GM18505 (cell line): ENCODE results near the gene SGF29.

Source experiments
- ATAC-seq: cut with Tn5 transposase; IDR thresholded peaks from one replicate; pipeline ENCODE4 v1.9.1; 2021; ENCODE audit not compliant: unreplicated experiment
- POLR2A ChIP-seq: IDR thresholded peaks from 4 replicates; pipeline ENCODE4 v1.6.1; 2011; ENCODE audit warnings: borderline replicate concordance; ENCODE audit not compliant: insufficient read depth, insufficient read length; ENCODE audit errors: extremely low read depth

Gene SGF29

GRCh38 chr16:28569021-28569420 is 15.3 kb downstream of the SGF29 start:
- no peak for ATAC-seq

GRCh38 chr16:28569968-28570752 is 16.4 kb downstream of the SGF29 start:
- TF ChIP-seq POLR2A, result no peak
- no peak for ATAC-seq

More at GRCh38 chr16:28569021-28569420, 15.3 kb downstream of the SGF29 start:
- no peak for TF ChIP-seq POLR2A

GRCh38 chr16:28572696-28573510 is 19.2 kb downstream of the SGF29 start:
- no peak for ATAC-seq
- no peak for TF ChIP-seq POLR2A

GRCh38 chr16:28573738-28574718 is 20.3 kb downstream of the SGF29 start:
- TF ChIP-seq POLR2A, result no peak
- no peak for ATAC-seq

GRCh38 chr16:28574925-28575324 is 21.2 kb downstream of the SGF29 start:
- ATAC-seq, result no peak
- no peak for TF ChIP-seq POLR2A

- TF ChIP-seq POLR2A, result no peak
- no peak for ATAC-seq
Measured at GRCh38 chr16:28575446-28576109, 21.9 kb downstream of the SGF29 start.

- no peak for ATAC-seq
- TF ChIP-seq POLR2A, result no peak
Measured at GRCh38 chr16:28580726-28581315, 27.1 kb downstream of the SGF29 start.

GRCh38 chr16:28585674-28586073 is 32.0 kb downstream of the SGF29 start:
- TF ChIP-seq POLR2A, result no peak
- ATAC-seq, result no peak

- TF ChIP-seq POLR2A, result no peak
- no peak for ATAC-seq
Measured at GRCh38 chr16:28586466-28586865, 32.7 kb downstream of the SGF29 start.

- TF ChIP-seq POLR2A, result no peak
- ATAC-seq, result no peak
Measured at GRCh38 chr16:28587386-28587785, 33.7 kb downstream of the SGF29 start.

- no peak for TF ChIP-seq POLR2A
Measured at GRCh38 chr16:28589069-28589468, 35.3 kb downstream of the SGF29 start.

GRCh38 chr16:28589930-28590329 is 36.2 kb downstream of the SGF29 start:
- ATAC-seq, result no peak
- no peak for TF ChIP-seq POLR2A

More at GRCh38 chr16:28589069-28589468, 35.3 kb downstream of the SGF29 start:
- ATAC-seq, result no peak

GRCh38 chr16:28590384-28591340 is 36.9 kb downstream of the SGF29 start:
- no peak for ATAC-seq
- no peak for TF ChIP-seq POLR2A
